ENCODE results near the gene CD5L. TPM values are rescaled to one million over a fixed set of nuclear protein-coding genes. Genes with fewer than 3 reads are reported as not detected.

Gene CD5L
- total RNA-seq, 1 experiment from 2014 or later = not detected

- DNase-seq = peak; percentile 67
- no peaks in the 10 kb centered on the region for H3K79me2 ChIP-seq (ENCODE audit: low read length)
- no peaks in the 10 kb centered on the region for H3K36me3 ChIP-seq (ENCODE audit: low read depth, low read length)
- BruUV-seq (replicated peaks) = no TSS peak
- no peak overlapping the region for H2AFZ ChIP-seq (ENCODE audit: low read length)
- ATAC-seq = peak; percentile 95
- no peaks in the 10 kb centered on the region for H3K4me1 ChIP-seq (ENCODE audit: insufficient read depth, low read length)
- H3K4me2 ChIP-seq (ENCODE audit: low read length) = no peak overlapping the region
- H3K9ac ChIP-seq (ENCODE audit: low read length) = no peak overlapping the region
- no peaks in the 10 kb centered on the region for H3K9me2 ChIP-seq (replicated peaks; ENCODE audit: low read length)
- ChIA-PET CTCF (interaction anchor here (0.5 to 1.6 kb wide), 6 partner anchors 71 to 507 kb away, joined by 3 to 9 read pairs (median 5); no protein-coding TSS in a partner anchor), POLR2A (ENCODE audit: unreplicated experiment) (no interaction called here)
- no peaks in the 10 kb centered on the region for H3F3A ChIP-seq (ENCODE audit: low read length, unreplicated experiment)
- intact Hi-C loops (cut with micrococcal nuclease) = loop anchor here (1.0 kb wide), 3 partner anchors 70 to 247 kb away; no protein-coding TSS in a partner anchor
- TF ChIP-seq CTCF (conservative IDR thresholded peaks at IDR 0.05; ENCODE audit: low read depth, low read length) = peak; percentile 78
- no peak for TF ChIP-seq EZH2phosphoT487 (IDR thresholded peaks at IDR 0.05; ENCODE audit: borderline replicate concordance, low read length)
- H3K27me3 ChIP-seq (ENCODE audit: low read length) = peaks cover 32% of the 10 kb centered on the region; the same call in 1 of the 2 replicates
- H3K4me3 ChIP-seq (ENCODE audit: low read length) = no peak overlapping the region
- H4K20me1 ChIP-seq (ENCODE audit: low read length) = no peaks in the 10 kb centered on the region
- H3K9me3 ChIP-seq (ENCODE audit: low read length) = no peaks in the 10 kb centered on the region
- H3K27ac ChIP-seq (ENCODE audit: low read length) = no peak overlapping the region
Observed at GRCh38 chr1:157878059-157878458, 36.5 kb upstream of the CD5L start.

- intact Hi-C loops (cut with micrococcal nuclease) = no loop called here
- H3F3A ChIP-seq (ENCODE audit: low read length, unreplicated experiment) = no peaks in the 10 kb centered on the region
- H3K4me1 ChIP-seq (ENCODE audit: insufficient read depth, low read length) = no peaks in the 10 kb centered on the region
- DNase-seq (no peak), ATAC-seq (no peak)
- no peak overlapping the region for H3K4me3 ChIP-seq (ENCODE audit: low read length)
- no peak overlapping the region for H3K4me2 ChIP-seq (ENCODE audit: low read length)
- POLR2A ChIA-PET (ENCODE audit: unreplicated experiment) = no interaction called here
- no peaks in the 10 kb centered on the region for H4K20me1 ChIP-seq (ENCODE audit: low read length)
- no peak overlapping the region for H3K9ac ChIP-seq (ENCODE audit: low read length)
- no peaks in the 10 kb centered on the region for H3K36me3 ChIP-seq (ENCODE audit: low read depth, low read length)
- no peaks in the 10 kb centered on the region for H3K79me2 ChIP-seq (ENCODE audit: low read length)
- no TSS peak for BruUV-seq (replicated peaks)
- H3K9me3 ChIP-seq (ENCODE audit: low read length) = no peaks in the 10 kb centered on the region
- H3K27me3 ChIP-seq (ENCODE audit: low read length) = peaks cover 58% of the 10 kb centered on the region
- no peaks in the 10 kb centered on the region for H3K9me2 ChIP-seq (replicated peaks; ENCODE audit: low read length)
- no peak overlapping the region for H2AFZ ChIP-seq (ENCODE audit: low read length)
- no peak overlapping the region for H3K27ac ChIP-seq (ENCODE audit: low read length)
- no peak for TF ChIP-seq CTCF (conservative IDR thresholded peaks at IDR 0.05; ENCODE audit: low read depth, low read length)
- TF ChIP-seq EZH2phosphoT487 (IDR thresholded peaks at IDR 0.05; ENCODE audit: borderline replicate concordance, low read length) = no peak
- TF ChIP-seq EZH2 (IDR thresholded peaks at IDR 0.05; ENCODE audit: low read length, unreplicated experiment) = no peak
- CTCF ChIA-PET = no interaction called here
Observed at GRCh38 chr1:157870490-157870889, 28.9 kb upstream of the CD5L start.

GRCh38 chr1:157868654-157869053 is 27.0 kb upstream of the CD5L start:
- no TSS peak for BruUV-seq (replicated peaks)
- H3K9me2 ChIP-seq (replicated peaks; ENCODE audit: low read length) = no peaks in the 10 kb centered on the region
- no peak overlapping the region for H3K9ac ChIP-seq (ENCODE audit: low read length)
- no peaks in the 10 kb centered on the region for H4K20me1 ChIP-seq (ENCODE audit: low read length)
- POLR2A ChIA-PET (ENCODE audit: unreplicated experiment) = no interaction called here
- no peaks in the 10 kb centered on the region for H3K36me3 ChIP-seq (ENCODE audit: low read depth, low read length)
- no peaks in the 10 kb centered on the region for H3K9me3 ChIP-seq (ENCODE audit: low read length)
- no peak overlapping the region for H3K27ac ChIP-seq (ENCODE audit: low read length)
- CTCF ChIA-PET = no interaction called here
- no peaks in the 10 kb centered on the region for H3K79me2 ChIP-seq (ENCODE audit: low read length)
- intact Hi-C loops (cut with micrococcal nuclease) = no loop called here
- no peaks in the 10 kb centered on the region for H3K4me1 ChIP-seq (ENCODE audit: insufficient read depth, low read length)
- H3K27me3 ChIP-seq (ENCODE audit: low read length) = peaks cover 65% of the 10 kb centered on the region
- H3F3A ChIP-seq (ENCODE audit: low read length, unreplicated experiment) = no peaks in the 10 kb centered on the region
- ATAC-seq = no peak
- TF ChIP-seq CTCF (conservative IDR thresholded peaks at IDR 0.05; ENCODE audit: low read depth, low read length) = no peak
- no peak for TF ChIP-seq EZH2 (IDR thresholded peaks at IDR 0.05; ENCODE audit: low read length, unreplicated experiment)
- TF ChIP-seq EZH2phosphoT487 (IDR thresholded peaks at IDR 0.05; ENCODE audit: borderline replicate concordance, low read length) = no peak
- no peak for DNase-seq
- H3K4me2 ChIP-seq (ENCODE audit: low read length) = no peak overlapping the region
- no peak overlapping the region for H3K4me3 ChIP-seq (ENCODE audit: low read length)
- H2AFZ ChIP-seq (ENCODE audit: low read length) = no peak overlapping the region
